GM23338 (cell line): ENCODE results near the gene GGA1. TPM values are rescaled to one million over a fixed set of nuclear protein-coding genes. Genes with fewer than 3 reads are reported as not detected.

ENCODE experiments used
- ATAC-seq: fragments of 200-7000 bp; cut with Tn5 transposase; 3 replicates; pipeline ENCODE4 v1.9.1; 2020
- DNase-seq: peaks from one replicate; pipeline ENCODE4 v3.0.0-alpha.2; 2015; ENCODE audit warnings: low spot score
- H2AFZ ChIP-seq: fragments of 200-600 bp; sonication (generic); 2 replicates; pipeline ENCODE4 v1.8.0; 2016; ENCODE audit warnings: antibody characterized with exemption, mild to moderate bottlenecking, moderate library complexity
- H3F3A ChIP-seq: fragments of 200-600 bp; sonication (generic); replicated peaks from 2 replicates; pipeline ENCODE4 v1.8.0; 2017; ENCODE audit warnings: antibody characterized with exemption, mixed run types, low read depth
- H3K27ac ChIP-seq: fragments of 200-600 bp; sonication (generic); 2 replicates; pipeline ENCODE4 v1.6.1; 2016; ENCODE audit warnings: low read depth
- H3K27me3 ChIP-seq: fragments of 200-600 bp; sonication (generic); 2 replicates; pipeline ENCODE4 v1.8.0; 2016; ENCODE audit warnings: mild to moderate bottlenecking, mixed run types, moderate library complexity; ENCODE audit not compliant: insufficient read depth
- H3K36me3 ChIP-seq: fragments of 200-600 bp; sonication (generic); 2 replicates; pipeline ENCODE4 v1.8.0; 2016; ENCODE audit warnings: mild to moderate bottlenecking; ENCODE audit not compliant: insufficient read depth
- H3K4me1 ChIP-seq: fragments of 200-600 bp; sonication (generic); 2 replicates; pipeline ENCODE4 v1.8.0; 2016; ENCODE audit warnings: mild to moderate bottlenecking, moderate library complexity; ENCODE audit not compliant: insufficient read depth
- H3K4me2 ChIP-seq: fragments of 200-600 bp; sonication (generic); 2 replicates; pipeline ENCODE4 v1.7.1; 2017; ENCODE audit warnings: mixed run types
- H3K4me3 ChIP-seq: fragments of 200-600 bp; sonication (generic); 2 replicates; pipeline ENCODE4 v1.6.1; 2016; ENCODE audit warnings: mixed run types
- H3K79me2 ChIP-seq: fragments of 200-600 bp; sonication (generic); replicated peaks from 2 replicates; pipeline ENCODE4 v1.8.0; 2017; ENCODE audit warnings: mild to moderate bottlenecking; ENCODE audit not compliant: insufficient read depth
- H3K9me2 ChIP-seq: fragments of 200-600 bp; sonication (generic); 2 replicates; pipeline ENCODE4 v1.8.0; 2017; ENCODE audit not compliant: insufficient read depth
- H4K20me1 ChIP-seq: fragments of 200-600 bp; sonication (generic); replicated peaks from 2 replicates; pipeline ENCODE4 v1.8.0; 2017; ENCODE audit warnings: mild to moderate bottlenecking; ENCODE audit not compliant: insufficient read depth
- H3K27ac Mint-ChIP-seq: 2 replicates; pipeline ENCODE4 v1.8.0; 2020; ENCODE audit warnings: inconsistent platforms, mild to moderate bottlenecking, moderate library complexity, mixed read lengths
- H3K27me3 Mint-ChIP-seq: 3 replicates; pipeline ENCODE4 v1.8.0; 2022; ENCODE audit warnings: low read depth, mild to moderate bottlenecking, moderate library complexity, mixed read lengths, inconsistent platforms; ENCODE audit not compliant: insufficient read depth, poor library complexity
- H3K36me3 Mint-ChIP-seq: 3 replicates; pipeline ENCODE4 v1.8.0; 2021; ENCODE audit warnings: low read depth, mild to moderate bottlenecking, inconsistent platforms, moderate library complexity, mixed read lengths
- H3K4me1 Mint-ChIP-seq: 3 replicates; pipeline ENCODE4 v1.8.0; 2020; ENCODE audit warnings: mild to moderate bottlenecking, inconsistent platforms, mixed read lengths
- H3K4me3 Mint-ChIP-seq: 3 replicates; pipeline ENCODE4 v1.8.0; 2021; ENCODE audit warnings: moderate library complexity, mild to moderate bottlenecking, inconsistent platforms, mixed read lengths
- H3K9me3 Mint-ChIP-seq: 3 replicates; pipeline ENCODE4 v1.8.0; 2020; ENCODE audit warnings: moderate library complexity, mild to moderate bottlenecking, inconsistent platforms, mixed read lengths
- CREB1 ChIP-seq: fragments of 250-450 bp; sonication (Bioruptor Pico); IDR thresholded peaks from 2 replicates; pipeline ENCODE4 v1.5.0; 2020; ENCODE audit warnings: low read depth, mild to moderate bottlenecking, moderate library complexity
- EZH2 ChIP-seq: fragments of 200-600 bp; sonication (generic); IDR thresholded peaks from one replicate; pipeline ENCODE4 v1.8.0; 2017; ENCODE audit warnings: antibody characterized with exemption, mild to moderate bottlenecking, low read depth; ENCODE audit not compliant: unreplicated experiment
- POLR2AphosphoS5 ChIP-seq: IDR thresholded peaks from 2 replicates; pipeline ENCODE4 v1.6.1; 2016; ENCODE audit warnings: antibody characterized with exemption, low read depth
- ZNF462 ChIP-seq: fragments of 250-450 bp; sonication (Bioruptor Pico); IDR thresholded peaks from 2 replicates; pipeline ENCODE4 v1.5.0; 2020; ENCODE audit warnings: mild to moderate bottlenecking, moderate library complexity
- polyA plus RNA-seq: library from polyadenylated mRNA; unstranded; fragments of >200 nt; fragmentation: Nextera tagmentation; extraction: Ambion mirVana; gene quantifications from 2 replicates; pipeline ENCODE4 v1.2.1, GENCODE V29; 2016
- total RNA-seq: library from RNA; depleted of rRNA; stranded (reverse); fragments of >200 nt; shearing (Covaris generic); gene quantifications from 2 replicates; pipeline ENCODE4 v1.2.3, GENCODE V29; 2014
- TF ChIP-seq, protein P1 (sequence below): IDR thresholded peaks from one replicate; pipeline ENCODE4 v1.6.1; 2018; ENCODE audit warnings: antibody characterized with exemption; ENCODE audit not compliant: unreplicated experiment

GGA1 gene
- total and polyA plus RNA-seq, 2 experiments from 2014 or later, result 36.9 to 57.1 TPM

DNA sequence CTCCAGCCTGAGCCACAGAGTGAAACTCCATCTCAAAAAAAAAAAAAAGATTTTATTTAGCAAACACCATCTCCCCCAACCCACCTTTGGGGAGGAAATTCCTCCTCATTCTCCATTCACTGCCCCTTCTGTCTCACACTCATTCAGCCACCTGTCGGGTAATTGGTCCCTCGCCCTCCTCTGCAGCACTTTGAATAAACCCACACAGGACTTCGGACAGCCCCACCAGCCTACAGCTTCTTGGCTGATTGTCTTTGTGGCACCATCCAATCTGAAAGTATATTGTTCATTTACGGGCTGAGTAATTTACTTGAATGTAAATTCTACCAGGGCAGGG, 7.5 kb upstream of the GGA1 start (continued):
- TF ChIP-seq ZNF462 (no peak), EZH2 (no peak)

DNA sequence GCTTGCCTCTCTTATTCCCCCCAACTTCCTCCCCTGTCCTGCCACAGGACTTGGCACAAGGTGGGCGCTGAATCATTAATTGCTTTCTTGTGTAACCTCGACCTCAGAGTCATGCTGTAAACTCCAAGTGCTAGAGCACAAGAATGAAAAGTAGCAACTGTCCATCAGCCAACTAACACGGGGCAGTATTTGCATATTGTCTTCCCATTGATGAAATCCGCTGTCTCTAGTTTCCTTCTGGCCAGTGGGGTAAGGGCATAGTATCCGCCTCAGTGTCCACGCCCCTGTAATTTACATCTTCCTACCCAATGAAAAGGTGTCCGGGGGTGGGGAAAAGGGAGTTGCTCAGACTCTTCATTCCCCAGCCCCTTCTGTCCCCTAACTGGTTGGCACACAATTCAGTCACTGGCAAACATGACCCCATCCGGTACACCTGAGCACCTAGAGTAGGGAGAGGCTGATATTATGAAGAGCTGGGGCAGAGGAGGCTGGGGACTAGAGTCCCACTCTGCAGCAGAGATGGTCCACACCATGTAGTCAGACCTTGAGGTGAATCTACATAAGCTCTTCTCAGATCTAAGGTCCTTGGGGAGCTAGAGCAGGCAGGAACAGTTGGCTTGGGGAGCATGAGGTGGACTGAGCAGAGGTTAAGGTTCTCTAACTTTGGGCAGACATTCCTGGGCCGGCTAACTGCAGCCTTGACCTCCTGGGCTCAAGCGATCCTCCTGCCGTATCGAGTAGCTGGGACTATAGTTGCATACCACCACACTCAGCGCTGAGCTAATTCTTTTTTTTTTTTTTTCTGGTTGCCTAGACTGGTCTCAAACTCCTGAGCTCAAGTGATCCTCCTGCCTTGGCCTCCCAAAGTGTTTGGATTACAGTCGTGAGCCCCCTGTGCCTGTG, 6.8 kb upstream of the GGA1 start:
- ATAC-seq, result peak; percentile 98
- Histone ChIP-seq H2AFZ (no peak overlapping the region), H3K9me2 (no peaks in the 10 kb centered on the region), H3K27me3 (no peaks in the 10 kb centered on the region), H3K36me3 (no peaks in the 10 kb centered on the region), H3K4me3 (0 out of 2 replicates have a peak overlapping the region, but pooled peaks have one; percentile 4), H3K27ac (peak overlapping the region; percentile 41; the same call in 1 of the 2 replicates), H3K4me2 (peak overlapping the region; percentile 47), H3K4me1 (peaks cover 3% of the 10 kb centered on the region; the same call in 1 of the 2 replicates), H4K20me1 (no peaks in the 10 kb centered on the region), H3K79me2 (no peaks in the 10 kb centered on the region), H3F3A (peaks cover 2% of the 10 kb centered on the region; the same call in 1 of the 2 replicates)
- Mint-ChIP-seq H3K4me3 (peak overlapping the region; percentile 57), H3K4me1 (peaks cover 11% of the 10 kb centered on the region), H3K36me3 (no peaks in the 10 kb centered on the region), H3K9me3 (no peaks in the 10 kb centered on the region), H3K27ac (peak overlapping the region; percentile 93), H3K27me3 (peaks cover 8% of the 10 kb centered on the region)
- peak; percentile 97 for DNase-seq
- TF ChIP-seq POLR2AphosphoS5, result peak; percentile 74
- TF ChIP-seq, protein P1, sequence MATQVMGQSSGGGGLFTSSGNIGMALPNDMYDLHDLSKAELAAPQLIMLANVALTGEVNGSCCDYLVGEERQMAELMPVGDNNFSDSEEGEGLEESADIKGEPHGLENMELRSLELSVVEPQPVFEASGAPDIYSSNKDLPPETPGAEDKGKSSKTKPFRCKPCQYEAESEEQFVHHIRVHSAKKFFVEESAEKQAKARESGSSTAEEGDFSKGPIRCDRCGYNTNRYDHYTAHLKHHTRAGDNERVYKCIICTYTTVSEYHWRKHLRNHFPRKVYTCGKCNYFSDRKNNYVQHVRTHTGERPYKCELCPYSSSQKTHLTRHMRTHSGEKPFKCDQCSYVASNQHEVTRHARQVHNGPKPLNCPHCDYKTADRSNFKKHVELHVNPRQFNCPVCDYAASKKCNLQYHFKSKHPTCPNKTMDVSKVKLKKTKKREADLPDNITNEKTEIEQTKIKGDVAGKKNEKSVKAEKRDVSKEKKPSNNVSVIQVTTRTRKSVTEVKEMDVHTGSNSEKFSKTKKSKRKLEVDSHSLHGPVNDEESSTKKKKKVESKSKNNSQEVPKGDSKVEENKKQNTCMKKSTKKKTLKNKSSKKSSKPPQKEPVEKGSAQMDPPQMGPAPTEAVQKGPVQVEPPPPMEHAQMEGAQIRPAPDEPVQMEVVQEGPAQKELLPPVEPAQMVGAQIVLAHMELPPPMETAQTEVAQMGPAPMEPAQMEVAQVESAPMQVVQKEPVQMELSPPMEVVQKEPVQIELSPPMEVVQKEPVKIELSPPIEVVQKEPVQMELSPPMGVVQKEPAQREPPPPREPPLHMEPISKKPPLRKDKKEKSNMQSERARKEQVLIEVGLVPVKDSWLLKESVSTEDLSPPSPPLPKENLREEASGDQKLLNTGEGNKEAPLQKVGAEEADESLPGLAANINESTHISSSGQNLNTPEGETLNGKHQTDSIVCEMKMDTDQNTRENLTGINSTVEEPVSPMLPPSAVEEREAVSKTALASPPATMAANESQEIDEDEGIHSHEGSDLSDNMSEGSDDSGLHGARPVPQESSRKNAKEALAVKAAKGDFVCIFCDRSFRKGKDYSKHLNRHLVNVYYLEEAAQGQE, result no peak
- peak; percentile 55 for TF ChIP-seq CREB1 (CRISPR knock-in tag)
